NCI-H2227 (cell line): ENCODE data around the gene SPRYD3.

Experiments
- DNase-seq: peaks from one replicate; lab custom pipeline; 2025; ENCODE audit not compliant: unreplicated experiment; lab: John Stamatoyannopoulos, UW

The SPRYD3 gene

GRCh38 chr12:53063708-53064612 lies 15.2 kb downstream of the SPRYD3 start:
- no peak for DNase-seq

- no peak for DNase-seq
Measured at GRCh38 chr12:53062977-53063707, 16.0 kb downstream of the SPRYD3 start.

GRCh38 chr12:53062011-53062961 lies 16.9 kb downstream of the SPRYD3 start:
- no peak for DNase-seq

GRCh38 chr12:53061404-53062010 lies 17.7 kb downstream of the SPRYD3 start:
- no peak for DNase-seq

GRCh38 chr12:53060721-53061276 lies 18.4 kb downstream of the SPRYD3 start:
- DNase-seq, result no peak

GRCh38 chr12:53060064-53060720 lies 19.0 kb downstream of the SPRYD3 start:
- no peak for DNase-seq

- no peak for DNase-seq
Measured at GRCh38 chr12:53059434-53060063, 19.6 kb downstream of the SPRYD3 start.

- no peak for DNase-seq
Measured at GRCh38 chr12:53058674-53059433, 20.3 kb downstream of the SPRYD3 start.

- DNase-seq, result no peak
Measured at GRCh38 chr12:53057816-53058500, 21.2 kb downstream of the SPRYD3 start.

GRCh38 chr12:53056901-53057300 lies 22.3 kb downstream of the SPRYD3 start:
- no peak for DNase-seq

GRCh38 chr12:53056296-53056695 lies 22.9 kb downstream of the SPRYD3 start:
- DNase-seq, result no peak

GRCh38 chr12:53055471-53056266 lies 23.5 kb downstream of the SPRYD3 start:
- DNase-seq, result no peak

GRCh38 chr12:53054112-53054878 lies 24.9 kb downstream of the SPRYD3 start:
- peak; percentile 94 for DNase-seq

- DNase-seq, result peak; percentile 29
Measured at GRCh38 chr12:53053218-53054111, 25.7 kb downstream of the SPRYD3 start.

GRCh38 chr12:53052419-53053217 lies 26.6 kb downstream of the SPRYD3 start:
- no peak for DNase-seq
